ENCODE results near the gene RPS6KA2. TPM values are rescaled to one million over a fixed set of nuclear protein-coding genes. Genes with fewer than 3 reads are reported as not detected.

RPS6KA2 gene
- total and polyA plus RNA-seq, 2 donors (not counting 3 experiments of a cell fraction or from before 2014, with no cell fraction given) = 54.5 to 75.8 TPM

GRCh38 chr6:166466178-166467122 lies 160.6 kb downstream of the RPS6KA2 start:
- no peak for TF ChIP-seq EZH2 (IDR thresholded peaks at IDR 0.05; ENCODE audit: borderline replicate concordance, low read depth, low read length, severe bottlenecking)
- TF ChIP-seq JUN (IDR thresholded peaks at IDR 0.05; ENCODE audit: borderline replicate concordance, insufficient read depth, insufficient read length, low read depth) = peak; percentile 4
- Histone ChIP-seq H3K9me1 (replicated peaks; ENCODE audit: control insufficient read depth, extremely low read depth, insufficient read depth, low read length) (no peaks in the 10 kb centered on the region), H3K36me3 (ENCODE audit: control insufficient read depth in 2 of 2, extremely low read depth in 1 of 2, insufficient read depth in 2 of 2, low read length in 2 of 2) (peaks cover 0 to 31% of the 10 kb centered on the region in 2 experiments), H2AFZ (ENCODE audit: low read depth, low read length) (no peak overlapping the region), H3K79me2 (ENCODE audit: control insufficient read depth, insufficient read depth, low read length) (no peaks in the 10 kb centered on the region), H3K4me1 (ENCODE audit: control insufficient read depth, extremely low read depth, insufficient read depth, low read length) (peaks cover 6% of the 10 kb centered on the region), H3K4me2 (ENCODE audit: insufficient read depth, low read length) (no peak overlapping the region), H3K4me3 (replicated peaks in 1 of 3; ENCODE audit: insufficient read depth in 1 of 3, low read depth in 1 of 3, low read length in 3 of 3) (no peak overlapping the region), H3K27ac (ENCODE audit: insufficient read depth, low read depth, low read length) (peak overlapping the region; percentile 37), H4K20me1 (replicated peaks; ENCODE audit: control insufficient read depth, extremely low read depth, insufficient read depth, low read length) (no peaks in the 10 kb centered on the region), H3K9me3 (replicated peaks; ENCODE audit: control insufficient read depth, insufficient read depth, low read length) (no peaks in the 10 kb centered on the region), H3K27me3 (ENCODE audit: control insufficient read depth in 2 of 2, insufficient read depth in 2 of 2, low read length in 2 of 2) (no peaks in the 10 kb centered on the region), H3K9ac (replicated peaks; ENCODE audit: extremely low read depth, insufficient read depth, low read length) (peak overlapping the region; percentile 17)
- dilution Hi-C loops (cut with MboI; ENCODE audit: extremely low pct_ligation_motif_present, low sequenced_read_pairs) (no loop called here), intact Hi-C loops (cut with micrococcal nuclease) (loop anchor here (2.0 kb wide), 1 partner anchor 22 kb away; no protein-coding TSS in a partner anchor)
- CTCF ChIA-PET = interaction anchor here (1.0 kb wide), 1 partner anchor 174 kb away, joined by 3 read pairs; no protein-coding TSS in a partner anchor
- POLR2A ChIA-PET = no interaction called here
- DNase-seq (ENCODE audit: low read depth, low spot score) (peak; percentile 55), FAIRE-seq (peak; percentile 24)
- BruUV-seq (replicated peaks) = no TSS peak

GRCh38 chr6:166465671-166466087 lies 161.4 kb downstream of the RPS6KA2 start:
- no peak overlapping the region for H3K4me2 ChIP-seq (ENCODE audit: insufficient read depth, low read length)
- CTCF ChIA-PET = interaction anchor here (1.0 to 1.4 kb wide), 2 partner anchors 175 to 190 kb away, joined by 3 read pairs; no protein-coding TSS in a partner anchor
- no peaks in the 10 kb centered on the region for H3K9me1 ChIP-seq (replicated peaks; ENCODE audit: control insufficient read depth, extremely low read depth, insufficient read depth, low read length)
- dilution Hi-C loops (cut with MboI; ENCODE audit: extremely low pct_ligation_motif_present, low sequenced_read_pairs) (no loop called here), intact Hi-C loops (cut with micrococcal nuclease) (loop anchor here (2.0 kb wide), 1 partner anchor 23 kb away; no protein-coding TSS in a partner anchor)
- H3K9me3 ChIP-seq (replicated peaks; ENCODE audit: control insufficient read depth, insufficient read depth, low read length) = no peaks in the 10 kb centered on the region
- H3K27me3 ChIP-seq (ENCODE audit: control insufficient read depth in 2 of 2, insufficient read depth in 2 of 2, low read length in 2 of 2) = no peaks in the 10 kb centered on the region
- H4K20me1 ChIP-seq (replicated peaks; ENCODE audit: control insufficient read depth, extremely low read depth, insufficient read depth, low read length) = no peaks in the 10 kb centered on the region
- no peak for DNase-seq (ENCODE audit: low read depth, low spot score)
- H2AFZ ChIP-seq (ENCODE audit: low read depth, low read length) = no peak overlapping the region
- FAIRE-seq = no peak
- POLR2A ChIA-PET = no interaction called here
- no TSS peak for BruUV-seq (replicated peaks)
- TF ChIP-seq FOS (IDR thresholded peaks at IDR 0.05; ENCODE audit: borderline replicate concordance, insufficient read depth, low read length) (no peak), JUN (IDR thresholded peaks at IDR 0.05; ENCODE audit: borderline replicate concordance, insufficient read depth, insufficient read length, low read depth) (no peak), GATA2 (IDR thresholded peaks at IDR 0.05; ENCODE audit: insufficient read depth, insufficient read length, low read depth, low read length) (no peak), MYC (IDR thresholded peaks at IDR 0.05; ENCODE audit: low read depth, low read length) (no peak), EZH2 (IDR thresholded peaks at IDR 0.05; ENCODE audit: borderline replicate concordance, low read depth, low read length, severe bottlenecking) (no peak), POLR2A (IDR thresholded peaks at IDR 0.05; ENCODE audit: low read depth, low read length) (no peak), POLR2AphosphoS5 (IDR thresholded peaks at IDR 0.05; ENCODE audit: insufficient read depth, low read depth, low read length) (no peak), MAX (IDR thresholded peaks at IDR 0.05; ENCODE audit: insufficient read depth, insufficient read length) (no peak), CTCF (IDR thresholded peaks at IDR 0.05; ENCODE audit: extremely low read depth in 1 of 2, insufficient read depth in 1 of 2, low read depth in 1 of 2, low read length in 2 of 2) (no peak)
- H3K27ac ChIP-seq (ENCODE audit: insufficient read depth, low read depth, low read length) = peak overlapping the region; percentile 32
- no peaks in the 10 kb centered on the region for H3K79me2 ChIP-seq (ENCODE audit: control insufficient read depth, insufficient read depth, low read length)
- H3K9ac ChIP-seq (replicated peaks; ENCODE audit: extremely low read depth, insufficient read depth, low read length) = peak overlapping the region; percentile 17
- H3K4me1 ChIP-seq (ENCODE audit: control insufficient read depth, extremely low read depth, insufficient read depth, low read length) = peaks cover 6% of the 10 kb centered on the region
- peaks cover 0 to 31% of the 10 kb centered on the region in 2 experiments for H3K36me3 ChIP-seq (ENCODE audit: control insufficient read depth in 2 of 2, extremely low read depth in 1 of 2, insufficient read depth in 2 of 2, low read length in 2 of 2)
- no peak overlapping the region for H3K4me3 ChIP-seq (replicated peaks in 1 of 3; ENCODE audit: insufficient read depth in 1 of 3, low read depth in 1 of 3, low read length in 3 of 3)

Measured in endothelial cell of umbilical vein (primary cell).